HG02798 (cell line): ENCODE results near the gene CUL7.
"Not testable (repeated sequence)": the region's sequence is repeated elsewhere in the genome, so short reads cannot be mapped to it uniquely, and the experiment has no call there.

Experiments
- ATAC-seq: cut with Tn5 transposase; IDR thresholded peaks from one replicate; pipeline ENCODE4 v1.9.1; 2021; ENCODE audit warnings: mild to moderate bottlenecking; ENCODE audit not compliant: unreplicated experiment, poor library complexity

The CUL7 gene

GRCh38 chr6:43020052-43020705, 33.5 kb downstream of the CUL7 start:
- ATAC-seq = no peak

- no peak for ATAC-seq
Measured at GRCh38 chr6:43019152-43019551, 34.5 kb downstream of the CUL7 start.

- ATAC-seq = no peak
Measured at GRCh38 chr6:43016943-43017334, 36.7 kb downstream of the CUL7 start.

- no peak for ATAC-seq
Measured at GRCh38 chr6:43016176-43016942, 37.3 kb downstream of the CUL7 start.

GRCh38 chr6:43014434-43014909, 39.2 kb downstream of the CUL7 start:
- no peak for ATAC-seq

- peak; percentile 95 for ATAC-seq
Measured at GRCh38 chr6:43013843-43014433, 39.7 kb downstream of the CUL7 start, which contains the start of the genes KLHDC3 and MEA1. KLHDC3 (plus strand) TSS chr6:43014249; CDS start chr6:43017193, 2,944 bp downstream. MEA1 (minus strand) TSS chr6:43013946; CDS start chr6:43013813, 133 bp downstream.

GRCh38 chr6:43013097-43013842, 40.4 kb downstream of the CUL7 start:
- no peak for ATAC-seq

- ATAC-seq = no peak
Measured at GRCh38 chr6:43012364-43012763, 41.3 kb downstream of the CUL7 start.

- no peak for ATAC-seq
Measured at GRCh38 chr6:43011207-43011606, 42.4 kb downstream of the CUL7 start.

- ATAC-seq = no peak
Measured at GRCh38 chr6:43009124-43009523, 44.5 kb downstream of the CUL7 start.

- no peak for ATAC-seq
Measured at GRCh38 chr6:43007126-43007525, 46.5 kb downstream of the CUL7 start.

GRCh38 chr6:43006251-43006650, 47.4 kb downstream of the CUL7 start:
- ATAC-seq = no peak

GRCh38 chr6:43005844-43006243, 47.8 kb downstream of the CUL7 start:
- ATAC-seq = no peak

- ATAC-seq = no peak
Measured at GRCh38 chr6:43001843-43002242, 51.8 kb downstream of the CUL7 start.

- ATAC-seq = not testable (repeated sequence)
Measured at GRCh38 chr6:42998205-42998604, 55.4 kb downstream of the CUL7 start.

- no peak for ATAC-seq
Measured at GRCh38 chr6:42996513-42996912, 57.1 kb downstream of the CUL7 start.

GRCh38 chr6:42993445-42993844, 60.2 kb downstream of the CUL7 start:
- ATAC-seq = no peak

GRCh38 chr6:42989923-42990322, 63.7 kb downstream of the CUL7 start:
- ATAC-seq = no peak

GRCh38 chr6:42988486-42989020, 65.1 kb downstream of the CUL7 start:
- ATAC-seq = no peak
